Breast epithelium (tissue), 3 donors: ENCODE measurements around the gene ASTN2.

Source experiments
- CTCF ChIP-seq, 3 donors: fragments of 450-650 bp; IDR thresholded peaks; one replicate each; pipeline ENCODE4 v1.5.1; 2016 to 2017; ENCODE audit warnings: antibody characterized with exemption in 3 of 3, mild to moderate bottlenecking in 3 of 3, moderate library complexity in 3 of 3
- POLR2AphosphoS5 ChIP-seq, 3 donors: sonication (generic); formaldehyde crosslinking; IDR thresholded peaks; one replicate each; pipeline ENCODE4 v1.6.1; 2017; ENCODE audit warnings: antibody characterized with exemption in 3 of 3

DNA sequence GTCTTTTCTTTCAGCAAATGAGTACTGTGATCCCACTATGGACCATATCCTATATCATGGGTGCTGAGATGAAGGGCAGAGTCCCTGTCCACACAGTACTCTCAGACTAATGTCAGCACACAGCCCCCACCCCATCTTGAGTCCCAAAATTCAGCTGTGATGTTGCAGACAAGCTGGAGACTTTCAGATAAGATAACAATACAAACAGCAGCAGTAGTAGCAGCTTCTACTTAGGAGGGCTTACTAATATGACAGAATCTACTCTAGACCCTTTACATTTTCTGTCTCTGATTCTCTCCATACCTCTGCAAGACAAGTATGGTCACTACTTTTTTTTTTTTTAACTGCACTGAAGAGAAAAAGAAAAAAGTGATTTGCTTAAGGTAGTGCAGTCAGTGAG lies 856.8 kb downstream of the ASTN2 start:
- TF ChIP-seq CTCF (IDR thresholded peaks at IDR 0.05): no peak
- no peak for TF ChIP-seq POLR2AphosphoS5 (IDR thresholded peaks at IDR 0.05)
